Medulla oblongata (tissue), 1 donor: ENCODE results near the gene DPYSL4.
A peak's percentile ranks its signal among the peaks of the same experiment; 100 is the strongest.

Experiments used
- DNase-seq: peaks from one replicate; pipeline ENCODE4 v3.0.0-alpha.2; 2015; ENCODE audit errors: extremely low spot score

DPYSL4 gene

GRCh38 chr10:132226586-132227405, 40.0 kb downstream of the DPYSL4 start:
- DNase-seq: no peak

- no peak for DNase-seq
Measured at GRCh38 chr10:132227851-132228390, 41.2 kb downstream of the DPYSL4 start.

GRCh38 chr10:132228616-132229015, 41.9 kb downstream of the DPYSL4 start:
- no peak for DNase-seq

GRCh38 chr10:132229096-132229495, 42.3 kb downstream of the DPYSL4 start:
- no peak for DNase-seq

- DNase-seq: peak; percentile 28
Measured at GRCh38 chr10:132229834-132230556, 43.2 kb downstream of the DPYSL4 start.

- DNase-seq: no peak
Measured at GRCh38 chr10:132230557-132231210, 43.9 kb downstream of the DPYSL4 start.

GRCh38 chr10:132231656-132232022, 44.9 kb downstream of the DPYSL4 start:
- DNase-seq: no peak

- DNase-seq: peak; percentile 81
Measured at GRCh38 chr10:132232023-132232951, 45.5 kb downstream of the DPYSL4 start.

- no peak for DNase-seq
Measured at GRCh38 chr10:132232981-132233380, 46.2 kb downstream of the DPYSL4 start.

GRCh38 chr10:132233501-132234085, 46.8 kb downstream of the DPYSL4 start:
- no peak for DNase-seq

- no peak for DNase-seq
Measured at GRCh38 chr10:132234860-132235259, 48.1 kb downstream of the DPYSL4 start.

GRCh38 chr10:132236161-132236560, 49.4 kb downstream of the DPYSL4 start:
- no peak for DNase-seq

GRCh38 chr10:132236881-132237280, 50.1 kb downstream of the DPYSL4 start:
- no peak for DNase-seq

- no peak for DNase-seq
Measured at GRCh38 chr10:132237396-132237795, 50.6 kb downstream of the DPYSL4 start.

GRCh38 chr10:132237871-132238270, 51.1 kb downstream of the DPYSL4 start:
- peak; percentile 52 for DNase-seq

GRCh38 chr10:132238371-132239125, 51.8 kb downstream of the DPYSL4 start:
- no peak for DNase-seq

- DNase-seq: no peak
Measured at GRCh38 chr10:132239126-132240031, 52.6 kb downstream of the DPYSL4 start.

GRCh38 chr10:132240156-132240555, 53.4 kb downstream of the DPYSL4 start:
- DNase-seq: no peak

- no peak for DNase-seq
Measured at GRCh38 chr10:132240581-132240980, 53.8 kb downstream of the DPYSL4 start.
